Superior temporal gyrus (tissue), 1 donor: ENCODE results near the gene FAM149B1.
"Not testable (repeated sequence)": the region's sequence is repeated elsewhere in the genome, so short reads cannot be mapped to it uniquely, and the experiment has no call there.

Experiments used
- DNase-seq: peaks from one replicate; pipeline ENCODE4 v3.0.0-alpha.2; 2016; ENCODE audit errors: extremely low spot score

FAM149B1 gene

DNA sequence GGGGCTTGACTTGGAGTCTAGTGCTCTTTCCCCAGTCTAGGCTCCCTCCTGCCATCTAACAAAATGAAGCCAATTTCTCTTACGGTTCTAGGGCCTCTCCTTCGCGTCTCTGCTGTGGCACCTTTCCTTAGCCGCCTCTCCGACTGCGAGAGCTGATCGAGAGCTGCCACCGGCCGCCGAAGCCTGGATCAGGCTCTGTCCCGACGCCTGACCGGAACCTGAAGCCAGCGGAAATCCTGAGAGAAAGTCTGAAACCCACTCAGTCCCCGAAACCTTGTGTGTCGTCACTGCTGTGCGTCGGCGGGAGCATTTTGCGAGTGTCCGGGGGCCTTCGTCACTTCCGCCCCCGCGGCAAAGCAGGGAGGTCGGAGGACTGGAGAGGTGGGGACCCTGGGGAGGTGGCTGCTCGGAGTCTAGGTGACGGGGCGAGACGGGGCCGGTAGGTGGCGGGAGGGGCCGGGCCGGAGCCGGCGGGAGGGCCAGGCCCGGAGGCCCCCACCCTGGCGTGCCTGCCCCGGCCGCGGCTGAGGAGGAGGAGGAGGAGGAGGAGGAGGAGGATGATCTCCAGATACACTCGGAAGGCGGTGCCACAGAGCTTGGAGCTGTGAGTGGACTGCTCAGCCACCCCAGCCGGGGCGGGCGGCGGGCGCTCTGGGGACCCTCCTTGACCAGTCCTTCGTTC lies at the start of gene FAM149B1, which contains the start of gene ECD:
TSS of gene FAM149B1 (plus strand) at position 337 of the 682 bp plus-strand sequence. CDS start at position 558, 221 bp downstream.
TSS of gene ECD (minus strand) at position 226 of the 682 bp plus-strand sequence. CDS start 4,071 bp downstream, outside the sequence.
- peak; percentile 97 for DNase-seq

DNA sequence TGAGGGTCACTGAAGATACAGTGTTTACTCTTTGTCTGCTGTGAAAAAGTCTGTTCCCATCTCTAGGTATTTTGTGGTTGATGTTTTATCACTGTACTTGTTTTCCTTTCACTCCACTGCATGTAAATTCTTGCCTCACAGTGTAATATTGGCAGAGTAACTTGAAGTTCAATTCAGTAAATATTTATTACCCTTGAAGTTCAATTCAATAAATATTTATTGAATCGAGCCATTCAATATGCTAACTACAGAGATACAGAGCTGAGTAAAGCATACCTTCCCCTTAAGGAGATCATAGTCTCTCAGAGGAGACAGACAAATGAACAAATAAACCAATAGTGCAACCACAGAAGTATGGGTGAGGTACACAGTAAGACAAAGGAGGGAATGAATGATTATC lies 48.5 kb upstream of the FAM149B1 start:
- DNase-seq, result no peak

- DNase-seq, result no peak
These were observed 48.0 kb upstream of the FAM149B1 start for GRCh38 chr10:73119952-73120351.

- no peak for DNase-seq
These were observed 41.6 kb upstream of the FAM149B1 start for GRCh38 chr10:73126343-73126742.

DNA sequence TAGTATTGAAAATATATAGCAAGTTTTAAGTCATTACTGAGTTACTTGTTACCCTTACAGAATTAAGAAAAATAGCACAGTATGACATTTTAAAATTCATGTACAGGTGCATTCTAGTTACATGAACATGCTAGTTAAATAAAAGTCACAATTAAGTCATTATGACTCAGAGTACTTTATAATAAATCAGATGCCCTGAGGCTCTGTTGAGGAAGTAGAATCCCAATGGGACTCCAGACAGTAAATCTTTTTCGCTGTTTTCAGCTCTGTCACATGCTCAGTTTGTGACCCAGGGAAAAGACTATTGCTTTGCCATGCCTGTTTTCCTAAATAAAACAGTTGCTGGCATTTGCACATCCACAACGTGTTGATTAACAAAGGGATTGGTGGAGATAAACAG lies 36.6 kb upstream of the FAM149B1 start:
- DNase-seq, result no peak

DNA sequence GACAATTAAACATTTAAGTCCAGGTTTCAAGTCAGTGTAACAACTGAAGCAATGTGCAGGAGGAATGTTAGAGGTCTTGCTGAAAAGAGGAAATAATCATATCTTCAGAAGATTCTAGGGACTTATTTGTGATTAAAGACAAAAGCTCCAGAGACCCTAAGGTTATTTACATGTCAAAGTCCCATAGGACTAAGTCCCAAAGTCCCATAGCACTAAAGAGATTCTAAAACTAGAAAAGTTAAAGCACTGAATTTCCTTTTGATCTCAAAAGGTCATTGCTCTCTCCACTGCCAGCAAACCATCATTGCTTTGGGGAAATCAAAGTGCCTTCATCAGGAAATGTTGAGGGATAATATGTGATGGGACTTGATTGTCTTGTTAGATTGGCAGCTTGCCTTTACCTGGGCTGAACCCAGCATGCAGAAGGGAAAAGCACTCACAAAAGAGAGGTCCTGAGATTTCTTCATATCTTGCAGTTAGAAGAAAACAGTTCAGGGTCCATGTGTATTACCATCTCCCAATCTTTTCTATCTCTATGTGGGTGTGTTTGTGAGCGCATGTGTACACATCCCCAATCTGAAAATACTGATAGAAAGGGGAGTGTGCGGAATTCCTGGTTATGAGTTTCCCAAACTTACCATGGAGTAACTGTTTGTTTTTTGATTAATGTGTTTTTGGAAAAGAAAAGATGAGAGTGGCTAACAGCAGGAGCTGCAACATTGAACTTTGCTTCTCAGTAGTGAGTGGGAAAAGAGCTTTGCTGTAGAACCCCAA lies 35.8 kb upstream of the FAM149B1 start:
- no peak for DNase-seq

DNA sequence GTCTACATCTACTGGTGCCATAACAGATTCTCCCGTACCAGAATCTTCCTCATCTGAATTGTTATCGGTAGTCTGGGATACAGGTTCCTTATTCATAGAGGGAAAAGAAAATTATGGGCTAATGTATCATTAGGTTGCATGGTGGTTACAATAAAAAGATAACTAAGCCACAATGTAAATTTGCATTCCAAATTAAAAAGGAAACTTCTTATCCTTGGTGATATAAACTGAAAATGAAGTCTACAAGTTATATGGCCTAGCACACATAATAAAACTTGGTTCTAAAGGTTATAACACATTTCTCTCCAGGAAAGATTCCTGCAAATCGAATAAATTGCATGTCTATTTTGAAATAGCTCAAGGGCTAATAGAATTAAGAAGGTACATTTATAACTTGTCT lies 33.2 kb upstream of the FAM149B1 start:
- no peak for DNase-seq

- no peak for DNase-seq
These were observed 31.3 kb upstream of the FAM149B1 start for GRCh38 chr10:73136627-73137026.

DNA sequence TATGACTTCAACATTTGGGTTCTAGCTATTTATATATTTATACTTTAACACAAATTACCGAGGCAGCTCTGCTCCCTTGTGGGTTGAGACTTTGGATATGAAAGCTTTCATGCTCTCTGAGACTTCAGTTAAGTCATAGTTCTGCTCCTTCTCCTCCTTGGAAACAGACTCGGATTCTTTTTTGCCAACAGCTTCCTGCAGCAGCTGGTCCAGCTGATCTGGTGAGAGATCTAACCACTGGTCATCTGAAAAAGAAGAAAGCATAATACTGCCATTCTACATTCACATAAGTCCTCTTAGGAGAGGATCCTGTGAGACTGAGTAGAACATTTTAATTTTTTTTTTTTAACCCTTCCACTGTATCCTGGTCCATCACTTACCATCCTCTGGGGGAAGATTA lies 28.7 kb upstream of the FAM149B1 start:
- no peak for DNase-seq

- DNase-seq, result no peak
These were observed 26.3 kb upstream of the FAM149B1 start for GRCh38 chr10:73141603-73142002.

DNA sequence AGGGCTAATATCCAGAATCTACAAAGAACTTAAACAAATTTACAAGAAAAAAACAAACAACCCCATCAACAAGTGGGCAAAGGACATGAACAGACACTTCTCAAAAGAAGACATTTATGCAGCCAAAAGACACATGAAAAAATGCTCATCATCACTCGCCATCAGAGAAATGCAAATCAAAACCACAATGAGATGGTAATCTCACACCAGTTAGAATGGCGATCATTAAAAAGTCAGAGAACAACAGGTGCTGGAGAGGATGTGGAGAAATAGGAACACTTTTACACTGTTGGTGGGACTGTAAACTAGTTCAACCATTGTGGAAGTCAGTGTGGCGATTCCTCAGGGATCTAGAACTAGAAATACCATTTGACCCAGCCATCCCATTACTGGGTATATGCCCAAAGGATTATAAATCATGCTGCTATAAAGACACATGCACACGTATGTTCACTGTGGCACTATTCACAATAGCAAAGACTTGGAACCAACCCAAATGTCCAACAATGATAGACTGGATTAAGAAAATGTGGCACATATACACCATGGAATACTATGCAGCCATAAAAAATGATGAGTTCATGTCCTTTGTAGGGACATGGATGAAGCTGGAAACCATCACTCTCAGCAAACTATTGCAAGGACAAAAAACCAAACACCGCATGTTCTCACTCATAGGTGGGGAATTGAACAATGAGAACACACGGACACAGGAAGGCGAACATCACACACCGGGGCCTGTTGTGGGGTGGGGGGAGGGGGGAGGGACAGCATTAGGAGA lies 17.1 kb upstream of the FAM149B1 start:
- DNase-seq, result not testable (repeated sequence)

DNA sequence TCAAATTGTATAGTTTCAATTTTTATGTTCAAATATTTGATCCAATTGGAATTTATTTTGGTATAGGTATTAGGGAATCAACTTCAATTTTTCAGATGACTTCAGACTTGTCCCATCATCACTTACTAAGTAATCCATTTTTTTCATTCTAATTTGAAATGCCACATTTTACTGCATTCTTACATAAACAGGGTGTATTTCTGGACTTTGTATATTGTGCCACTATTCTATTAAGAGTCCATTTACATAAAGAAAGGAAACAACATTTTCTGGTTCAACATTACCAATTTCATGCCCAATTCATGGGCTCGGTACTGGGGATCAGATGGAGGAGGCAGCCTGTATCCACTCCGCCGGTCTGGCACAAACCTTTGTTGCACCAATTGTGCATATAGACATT lies 15.9 kb upstream of the FAM149B1 start:
- DNase-seq, result no peak

DNA sequence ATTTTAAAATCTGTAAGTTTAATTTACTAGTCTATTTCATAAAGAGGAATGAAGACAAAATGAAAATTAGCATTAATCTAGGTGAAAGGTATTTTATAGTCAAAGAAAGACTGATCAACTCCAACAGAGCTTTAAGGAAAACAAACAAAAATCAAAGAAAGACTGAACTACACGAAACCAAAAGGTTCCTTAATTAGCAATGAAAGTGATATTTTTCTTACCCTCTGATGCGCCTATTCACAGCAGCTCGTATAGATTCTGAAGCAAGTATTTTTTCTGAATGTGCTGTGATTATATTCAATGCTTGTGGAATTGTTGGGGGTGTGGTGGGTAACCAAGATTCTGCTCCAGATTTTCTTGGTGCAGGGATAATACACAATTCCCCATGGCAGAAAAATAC lies 11.9 kb upstream of the FAM149B1 start:
- DNase-seq, result no peak

DNA sequence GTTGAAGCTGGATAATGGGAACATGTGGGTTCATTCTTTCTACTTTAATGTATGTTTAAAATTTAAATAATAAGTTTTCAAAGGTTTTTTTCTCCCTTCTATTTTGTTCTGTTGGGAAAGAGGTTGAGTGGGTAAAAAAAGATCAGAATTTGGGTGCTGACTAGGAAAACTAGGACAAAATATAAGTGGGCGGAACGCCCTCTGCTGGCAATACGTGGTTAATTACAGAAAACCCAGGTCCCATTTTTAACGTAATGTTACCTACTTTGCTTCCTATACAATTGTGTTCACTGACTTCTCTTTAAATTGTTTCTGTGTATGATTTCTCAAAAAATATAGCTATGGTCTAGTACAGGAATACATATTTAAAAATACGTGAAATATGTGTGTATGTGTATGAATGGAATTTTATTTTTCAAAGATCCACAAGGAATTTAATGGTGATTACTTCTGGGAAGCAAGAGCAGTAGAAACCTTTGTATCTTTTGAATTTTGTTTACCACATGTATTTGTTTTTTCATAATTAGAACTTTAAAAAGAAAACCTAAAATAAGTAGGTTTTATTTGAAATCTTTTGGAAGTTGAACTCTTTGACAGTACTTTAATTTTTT lies 8.8 kb upstream of the FAM149B1 start:
- DNase-seq, result peak; percentile 88

DNA sequence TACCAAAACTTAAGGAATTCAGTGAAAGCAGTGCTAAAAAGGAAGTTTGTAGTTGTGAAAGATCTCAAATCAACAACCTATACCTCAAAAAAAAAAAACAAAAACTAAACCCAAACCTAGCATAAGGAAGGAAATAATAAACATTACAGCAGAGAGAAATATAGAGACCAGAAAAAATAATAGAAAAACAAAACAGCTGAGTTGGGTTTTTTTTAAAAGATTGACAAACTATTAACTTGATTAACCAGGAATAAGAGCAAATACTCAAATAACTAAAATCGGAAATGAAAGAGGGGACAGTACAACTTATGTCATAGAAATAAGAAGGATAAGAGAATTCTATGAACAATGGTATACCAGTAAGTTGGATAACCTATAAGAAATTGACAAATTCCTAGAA lies 6.8 kb upstream of the FAM149B1 start:
- DNase-seq, result no peak

GRCh38 chr10:73161662-73162061 lies 6.3 kb upstream of the FAM149B1 start:
- DNase-seq, result no peak

GRCh38 chr10:73163096-73163495 lies 4.8 kb upstream of the FAM149B1 start:
- no peak for DNase-seq

- DNase-seq, result no peak
These were observed 947 bp upstream of the FAM149B1 start for GRCh38 chr10:73166972-73167371.

DNA sequence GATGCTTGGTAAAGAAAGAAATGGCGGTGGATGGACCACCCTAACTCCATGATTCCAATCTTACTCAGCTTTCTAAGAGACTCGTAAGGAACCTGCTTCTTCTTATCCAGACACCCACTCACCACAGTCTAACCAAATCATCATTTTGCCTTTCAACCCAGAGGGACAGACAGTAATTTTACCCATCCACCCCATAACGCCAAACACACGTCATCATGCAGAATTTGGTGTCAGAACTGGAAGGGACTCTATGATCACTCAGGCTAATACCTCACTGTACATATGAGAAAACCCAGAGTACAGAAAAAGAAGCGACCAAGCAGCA lies 499 bp upstream of the FAM149B1 start:
- no peak for DNase-seq

DNA sequence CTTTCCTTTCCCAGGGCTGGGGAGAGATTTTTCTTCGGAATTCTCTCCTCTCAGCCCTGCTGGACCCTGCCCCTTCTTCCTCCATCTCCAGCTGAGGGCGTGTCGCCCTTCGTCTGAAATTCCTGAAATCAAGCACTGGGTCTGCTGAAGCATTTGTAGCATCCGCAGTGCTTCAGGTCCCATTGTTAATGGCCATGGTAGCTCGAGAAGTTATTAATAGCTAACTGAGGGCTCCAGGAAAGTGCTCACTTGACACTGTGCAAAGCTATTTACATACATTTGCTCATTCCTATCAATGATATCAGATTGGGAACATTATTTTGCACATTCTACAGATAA lies 515 bp downstream of the FAM149B1 start:
- DNase-seq, result no peak

DNA sequence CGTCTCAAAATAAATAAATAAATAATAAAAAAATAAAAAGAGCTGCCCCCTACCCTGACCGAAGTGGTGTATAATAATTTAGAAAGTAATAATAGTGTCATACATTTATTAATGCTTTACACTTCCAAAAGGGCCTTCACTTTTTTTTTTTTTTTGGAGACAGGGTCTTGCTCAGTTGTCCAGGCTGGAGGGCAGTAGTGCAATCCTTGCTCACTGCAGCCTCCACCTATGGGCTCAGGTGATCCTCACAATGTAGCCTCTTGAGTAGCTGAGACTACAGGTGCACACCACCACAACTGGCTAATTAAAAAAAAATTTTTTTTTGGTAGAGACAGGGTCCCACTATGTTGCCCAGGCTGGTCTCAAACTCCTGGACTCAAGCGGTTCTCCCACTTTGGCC lies 1.4 kb downstream of the FAM149B1 start:
- DNase-seq, result no peak

GRCh38 chr10:73172867-73173266 lies 4.9 kb downstream of the FAM149B1 start:
- DNase-seq, result no peak
